ENCODE data around the gene PPARGC1A. TPM values are rescaled to one million over a fixed set of nuclear protein-coding genes. Genes with fewer than 3 reads are reported as not detected.

Gene PPARGC1A
- total RNA-seq, 1 donor from 2014 or later: 0.48 TPM

DNA sequence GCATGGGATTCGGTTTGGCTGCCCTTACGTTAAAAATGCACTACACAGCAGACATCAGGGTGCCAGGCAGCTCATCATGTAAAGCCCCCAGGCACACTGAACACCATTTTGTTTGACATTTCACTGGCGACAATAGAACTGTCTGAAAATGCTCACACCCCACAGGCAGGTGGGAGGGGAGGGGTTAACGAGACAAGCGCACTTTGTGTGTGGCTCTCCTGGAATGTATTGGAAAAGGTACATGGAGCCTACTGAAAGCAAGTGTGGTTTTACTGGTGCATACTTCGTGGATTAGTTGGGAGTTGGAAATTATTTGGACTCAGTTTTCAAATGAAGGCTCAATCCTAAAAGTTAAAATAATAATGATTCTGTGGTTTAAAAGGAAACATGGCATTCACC, 31.6 kb upstream of the PPARGC1A start:
- Mint-ChIP-seq H3K4me3 (ENCODE audit: unreplicated experiment) (no peak overlapping the region), H3K4me1 (ENCODE audit: low read depth, unreplicated experiment) (peaks cover 24% of the 10 kb centered on the region), H3K36me3 (ENCODE audit: low read depth, unreplicated experiment) (no peaks in the 10 kb centered on the region), H3K9me3 (ENCODE audit: unreplicated experiment) (peaks cover 2% of the 10 kb centered on the region), H3K27me3 (ENCODE audit: low read depth, unreplicated experiment) (peaks cover 5% of the 10 kb centered on the region), H3K27ac (ENCODE audit: unreplicated experiment) (peak overlapping the region; percentile 58)
- Histone ChIP-seq H3K4me2 (ENCODE audit: low read length) (peak overlapping the region; percentile 47), H2AFZ (ENCODE audit: low read depth, low read length) (no peak overlapping the region), H3K9me3 (ENCODE audit: insufficient read depth, low read depth, low read length) (no peaks in the 10 kb centered on the region), H3K27me3 (ENCODE audit: insufficient read depth, low read length) (no peaks in the 10 kb centered on the region), H3K27ac (ENCODE audit: low read depth, low read length) (no peak overlapping the region), H3K79me2 (ENCODE audit: insufficient read depth, low read length) (no peaks in the 10 kb centered on the region), H3K36me3 (ENCODE audit: insufficient read depth, low read length) (no peaks in the 10 kb centered on the region), H4K20me1 (ENCODE audit: insufficient read depth, low read length) (no peaks in the 10 kb centered on the region), H3K4me1 (ENCODE audit: insufficient read depth, low read length) (peaks cover 3% of the 10 kb centered on the region), H3K9ac (ENCODE audit: low read length) (no peak overlapping the region), H3K4me3 (ENCODE audit: insufficient read depth, low read depth, low read length) (no peak overlapping the region)
- TF ChIP-seq CTCF (IDR thresholded peaks at IDR 0.05; ENCODE audit: insufficient read depth, low read depth, low read length) (no peak), EZH2 (IDR thresholded peaks at IDR 0.05; ENCODE audit: insufficient read depth, low read length) (no peak)
- DNase-seq (ENCODE audit: low read depth) (peak; percentile 79), FAIRE-seq (no peak)

DNA sequence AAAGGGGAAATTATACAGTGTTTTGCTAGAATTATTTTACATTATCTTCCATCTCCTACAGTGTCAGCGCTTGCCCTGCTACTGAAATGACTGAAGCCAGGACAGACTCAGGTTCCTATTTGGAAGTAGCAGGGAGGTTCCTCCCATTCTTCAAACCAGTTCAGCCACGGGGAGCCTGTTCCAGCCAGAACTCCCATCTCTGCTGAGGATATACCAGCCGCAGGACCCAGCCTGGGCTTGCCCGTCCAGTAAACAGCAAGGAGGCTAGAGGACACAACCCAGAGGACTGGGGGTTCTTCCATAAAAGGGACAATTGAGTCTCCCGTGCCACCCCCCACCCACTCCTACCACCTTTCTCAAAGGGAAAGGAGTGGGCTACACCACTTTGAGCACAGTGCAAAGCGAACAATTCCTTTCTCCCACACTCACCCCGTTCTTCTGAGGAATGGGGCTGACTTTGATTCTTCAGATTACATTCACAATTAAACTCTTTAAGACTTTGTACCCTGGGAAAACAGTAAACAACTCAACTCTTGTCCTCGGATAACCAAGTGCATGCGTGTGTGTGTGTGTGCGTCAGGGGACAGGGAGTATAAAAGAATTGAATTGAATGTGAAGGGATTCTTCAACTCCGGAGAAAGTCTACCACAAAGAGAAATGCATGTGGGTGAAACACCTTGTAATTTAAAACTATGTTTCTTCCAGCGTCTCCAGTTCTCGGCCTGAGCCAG, 31.0 kb upstream of the PPARGC1A start:
- Histone ChIP-seq H3K9ac (ENCODE audit: low read length) (no peak overlapping the region), H3K27ac (ENCODE audit: low read depth, low read length) (no peak overlapping the region), H3K79me2 (ENCODE audit: insufficient read depth, low read length) (no peaks in the 10 kb centered on the region), H3K4me3 (ENCODE audit: insufficient read depth, low read depth, low read length) (no peak overlapping the region), H2AFZ (ENCODE audit: low read depth, low read length) (no peak overlapping the region), H3K4me1 (ENCODE audit: insufficient read depth, low read length) (peaks cover 3% of the 10 kb centered on the region), H3K4me2 (ENCODE audit: low read length) (no peak overlapping the region), H3K9me3 (ENCODE audit: insufficient read depth, low read depth, low read length) (no peaks in the 10 kb centered on the region), H4K20me1 (ENCODE audit: insufficient read depth, low read length) (no peaks in the 10 kb centered on the region), H3K27me3 (ENCODE audit: insufficient read depth, low read length) (no peaks in the 10 kb centered on the region), H3K36me3 (ENCODE audit: insufficient read depth, low read length) (no peaks in the 10 kb centered on the region)
- peak overlapping the region; percentile 58 for H3K27ac Mint-ChIP-seq (ENCODE audit: unreplicated experiment)
- peaks cover 2% of the 10 kb centered on the region for H3K9me3 Mint-ChIP-seq (ENCODE audit: unreplicated experiment)
- no peaks in the 10 kb centered on the region for H3K36me3 Mint-ChIP-seq (ENCODE audit: low read depth, unreplicated experiment)
- no peak overlapping the region for H3K4me3 Mint-ChIP-seq (ENCODE audit: unreplicated experiment)
- FAIRE-seq (no peak), DNase-seq (ENCODE audit: low read depth) (no peak)
- peaks cover 24% of the 10 kb centered on the region for H3K4me1 Mint-ChIP-seq (ENCODE audit: low read depth, unreplicated experiment)
- peaks cover under 1% of the 10 kb centered on the region for H3K27me3 Mint-ChIP-seq (ENCODE audit: low read depth, unreplicated experiment)
- TF ChIP-seq EZH2 (IDR thresholded peaks at IDR 0.05; ENCODE audit: insufficient read depth, low read length) (no peak), CTCF (IDR thresholded peaks at IDR 0.05; ENCODE audit: insufficient read depth, low read depth, low read length) (no peak)

DNA sequence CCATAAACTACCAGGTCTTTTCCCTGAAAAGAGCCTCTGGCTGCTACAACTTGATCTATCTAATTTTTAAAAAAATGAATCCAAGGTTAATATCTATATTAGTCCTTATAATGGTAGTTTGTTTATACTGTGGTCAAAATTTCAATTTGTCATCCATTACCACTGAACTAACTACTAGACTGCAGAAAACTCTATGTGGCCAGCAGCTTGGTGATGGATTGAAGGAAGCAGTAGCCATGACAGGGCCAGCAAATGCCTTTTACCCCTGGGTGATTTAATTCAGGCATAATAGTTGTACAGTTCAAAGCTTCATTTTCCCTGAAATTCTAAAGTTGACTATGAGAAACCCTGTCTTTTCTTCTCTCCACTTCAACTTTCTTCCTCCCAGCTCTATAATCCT, 30.4 kb upstream of the PPARGC1A start:
- H3K27ac Mint-ChIP-seq (ENCODE audit: unreplicated experiment): no peak overlapping the region

More for the DNA sequence above, 30.4 kb upstream of the PPARGC1A start:
- Mint-ChIP-seq H3K4me1 (ENCODE audit: low read depth, unreplicated experiment) (peaks cover 24% of the 10 kb centered on the region), H3K27me3 (ENCODE audit: low read depth, unreplicated experiment) (no peaks in the 10 kb centered on the region), H3K4me3 (ENCODE audit: unreplicated experiment) (no peak overlapping the region), H3K9me3 (ENCODE audit: unreplicated experiment) (peaks cover 2% of the 10 kb centered on the region), H3K36me3 (ENCODE audit: low read depth, unreplicated experiment) (no peaks in the 10 kb centered on the region)
- peak; percentile 66 for DNase-seq (ENCODE audit: low read depth)
- H3K27ac ChIP-seq (ENCODE audit: low read depth, low read length): no peak overlapping the region
- H3K9me3 ChIP-seq (ENCODE audit: insufficient read depth, low read depth, low read length): no peaks in the 10 kb centered on the region
- H3K4me1 ChIP-seq (ENCODE audit: insufficient read depth, low read length): peaks cover 3% of the 10 kb centered on the region
- no peak for TF ChIP-seq CTCF (IDR thresholded peaks at IDR 0.05; ENCODE audit: insufficient read depth, low read depth, low read length)
- no peak for TF ChIP-seq EZH2 (IDR thresholded peaks at IDR 0.05; ENCODE audit: insufficient read depth, low read length)
- no peak for FAIRE-seq
- H3K27me3 ChIP-seq (ENCODE audit: insufficient read depth, low read length): no peaks in the 10 kb centered on the region
- H4K20me1 ChIP-seq (ENCODE audit: insufficient read depth, low read length): no peaks in the 10 kb centered on the region
- no peaks in the 10 kb centered on the region for H3K79me2 ChIP-seq (ENCODE audit: insufficient read depth, low read length)
- H3K36me3 ChIP-seq (ENCODE audit: insufficient read depth, low read length): no peaks in the 10 kb centered on the region
- no peak overlapping the region for H3K4me3 ChIP-seq (ENCODE audit: insufficient read depth, low read depth, low read length)
- no peak overlapping the region for H2AFZ ChIP-seq (ENCODE audit: low read depth, low read length)
- H3K4me2 ChIP-seq (ENCODE audit: low read length): no peak overlapping the region
- no peak overlapping the region for H3K9ac ChIP-seq (ENCODE audit: low read length)
